Measurements from ENCODE around the gene C1orf115.

- TF ChIP-seq, protein P1, sequence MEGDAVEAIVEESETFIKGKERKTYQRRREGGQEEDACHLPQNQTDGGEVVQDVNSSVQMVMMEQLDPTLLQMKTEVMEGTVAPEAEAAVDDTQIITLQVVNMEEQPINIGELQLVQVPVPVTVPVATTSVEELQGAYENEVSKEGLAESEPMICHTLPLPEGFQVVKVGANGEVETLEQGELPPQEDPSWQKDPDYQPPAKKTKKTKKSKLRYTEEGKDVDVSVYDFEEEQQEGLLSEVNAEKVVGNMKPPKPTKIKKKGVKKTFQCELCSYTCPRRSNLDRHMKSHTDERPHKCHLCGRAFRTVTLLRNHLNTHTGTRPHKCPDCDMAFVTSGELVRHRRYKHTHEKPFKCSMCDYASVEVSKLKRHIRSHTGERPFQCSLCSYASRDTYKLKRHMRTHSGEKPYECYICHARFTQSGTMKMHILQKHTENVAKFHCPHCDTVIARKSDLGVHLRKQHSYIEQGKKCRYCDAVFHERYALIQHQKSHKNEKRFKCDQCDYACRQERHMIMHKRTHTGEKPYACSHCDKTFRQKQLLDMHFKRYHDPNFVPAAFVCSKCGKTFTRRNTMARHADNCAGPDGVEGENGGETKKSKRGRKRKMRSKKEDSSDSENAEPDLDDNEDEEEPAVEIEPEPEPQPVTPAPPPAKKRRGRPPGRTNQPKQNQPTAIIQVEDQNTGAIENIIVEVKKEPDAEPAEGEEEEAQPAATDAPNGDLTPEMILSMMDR (conservative IDR thresholded peaks at IDR 0.05; ENCODE audit: low read length), result no peak
- TF ChIP-seq EZH2phosphoT487 (IDR thresholded peaks at IDR 0.05; ENCODE audit: borderline replicate concordance), result no peak
Measured at GRCh38 chr1:220669005-220669404, 21.2 kb upstream of the C1orf115 start.
